Lower leg skin (tissue), 3 donors: ENCODE results near the gene THADA.
"Not testable (repeated sequence)": the region's sequence is repeated elsewhere in the genome, so short reads cannot be mapped to it uniquely, and the experiment has no call there.

ENCODE experiments used
- POLR2A ChIP-seq, 2 donors: fragments of 450-650 bp; IDR thresholded peaks; one replicate each; pipeline ENCODE4 v1.6.1; 2016 to 2017; ENCODE audit warnings: antibody characterized with exemption in 2 of 2, mild to moderate bottlenecking in 1 of 2, moderate library complexity in 1 of 2
- TF ChIP-seq, protein P1 (sequence below), 3 donors: fragments of 450-650 bp; IDR thresholded peaks; one replicate each; pipeline ENCODE4 v1.5.1; 2016; ENCODE audit warnings: antibody characterized with exemption in 3 of 3, mild to moderate bottlenecking in 3 of 3, moderate library complexity in 2 of 3

DNA sequence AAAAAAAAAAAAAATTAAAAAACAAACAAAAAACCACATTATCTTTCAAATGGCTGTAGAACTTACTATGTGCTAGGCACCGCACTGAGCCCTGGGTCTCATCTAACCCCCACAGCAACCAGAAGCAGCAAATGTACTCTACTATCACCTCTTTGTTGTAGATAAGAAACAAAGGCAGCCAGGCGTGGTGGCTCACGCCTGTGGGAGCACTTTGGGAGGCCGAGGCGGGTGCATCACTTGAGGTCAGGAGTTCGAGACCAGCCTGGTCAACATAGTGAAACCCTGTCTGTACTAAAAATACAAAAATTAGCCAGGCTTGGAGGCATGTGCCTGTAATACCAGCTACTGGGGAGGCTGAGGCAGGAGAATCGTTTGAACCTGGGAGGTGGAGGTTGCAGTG, 406.0 kb downstream of the THADA start:
- TF ChIP-seq, protein P1, sequence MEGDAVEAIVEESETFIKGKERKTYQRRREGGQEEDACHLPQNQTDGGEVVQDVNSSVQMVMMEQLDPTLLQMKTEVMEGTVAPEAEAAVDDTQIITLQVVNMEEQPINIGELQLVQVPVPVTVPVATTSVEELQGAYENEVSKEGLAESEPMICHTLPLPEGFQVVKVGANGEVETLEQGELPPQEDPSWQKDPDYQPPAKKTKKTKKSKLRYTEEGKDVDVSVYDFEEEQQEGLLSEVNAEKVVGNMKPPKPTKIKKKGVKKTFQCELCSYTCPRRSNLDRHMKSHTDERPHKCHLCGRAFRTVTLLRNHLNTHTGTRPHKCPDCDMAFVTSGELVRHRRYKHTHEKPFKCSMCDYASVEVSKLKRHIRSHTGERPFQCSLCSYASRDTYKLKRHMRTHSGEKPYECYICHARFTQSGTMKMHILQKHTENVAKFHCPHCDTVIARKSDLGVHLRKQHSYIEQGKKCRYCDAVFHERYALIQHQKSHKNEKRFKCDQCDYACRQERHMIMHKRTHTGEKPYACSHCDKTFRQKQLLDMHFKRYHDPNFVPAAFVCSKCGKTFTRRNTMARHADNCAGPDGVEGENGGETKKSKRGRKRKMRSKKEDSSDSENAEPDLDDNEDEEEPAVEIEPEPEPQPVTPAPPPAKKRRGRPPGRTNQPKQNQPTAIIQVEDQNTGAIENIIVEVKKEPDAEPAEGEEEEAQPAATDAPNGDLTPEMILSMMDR (IDR thresholded peaks at IDR 0.05), result not testable (repeated sequence)
- not testable (repeated sequence) for TF ChIP-seq POLR2A (IDR thresholded peaks at IDR 0.05)
